Thoracic aorta (tissue), 2 donors: ENCODE data around the gene PEX11B. TPM values are rescaled to one million over a fixed set of nuclear protein-coding genes. Genes with fewer than 3 reads are reported as not detected.
A peak's percentile ranks its signal among the peaks of the same experiment; 100 is the strongest.
"Not testable (repeated sequence)": the region's sequence is repeated elsewhere in the genome, so short reads cannot be mapped to it uniquely, and the experiment has no call there.

ENCODE experiments used
- ATAC-seq: fragments of 150-250 bp; one replicate; pipeline ENCODE4 v1.8.0; 2017; ENCODE audit warnings: low read depth; ENCODE audit not compliant: insufficient number of reproducible peaks, low FRiP score
- DNase-seq: peaks from one replicate; pipeline ENCODE4 v3.0.0-alpha.2; 2020; ENCODE audit warnings: low spot score
- H3K27ac ChIP-seq, 2 donors: fragments of 200-600 bp; sonication (generic); 1 replicate in 1 of 2; 2 replicates in 1 of 2; pipeline ENCODE4 v1.5.1; 2016; ENCODE audit warnings: mild to moderate bottlenecking in 2 of 2, moderate library complexity in 2 of 2
- H3K27me3 ChIP-seq: fragments of 200-600 bp; sonication (generic); replicated peaks from 2 replicates; pipeline ENCODE4 v1.6.0; 2016; ENCODE audit warnings: mild to moderate bottlenecking; ENCODE audit not compliant: insufficient read depth
- H3K36me3 ChIP-seq: fragments of 200-600 bp; sonication (generic); one replicate; pipeline ENCODE4 v1.5.1; 2016
- H3K4me1 ChIP-seq, 2 donors: fragments of 200-600 bp; sonication (generic); 1 replicate in 1 of 2; 2 replicates in 1 of 2; pipeline versions ENCODE4 v1.5.1 to v1.6.0; 2016; ENCODE audit warnings: low read depth in 2 of 2, mild to moderate bottlenecking in 1 of 2; ENCODE audit not compliant: control insufficient read depth in 1 of 2
- H3K4me3 ChIP-seq: fragments of 200-600 bp; sonication (generic); 2 replicates; pipeline ENCODE4 v1.5.1; 2016; ENCODE audit warnings: mild to moderate bottlenecking
- H3K9me3 ChIP-seq: fragments of 200-600 bp; sonication (generic); 2 replicates; pipeline ENCODE4 v1.5.1; 2016
- CTCF ChIP-seq: fragments of 200-600 bp; sonication (generic); IDR thresholded peaks from one replicate; pipeline ENCODE4 v1.5.1; 2019; ENCODE audit warnings: antibody characterized with exemption
- total RNA-seq, 2 donors: library from RNA; depleted of rRNA; stranded (reverse); fragments of >200 nt; gene quantifications; one replicate each; pipeline versions ENCODE4 v1.1.0 to v1.2.3, GENCODE V29; 2016

Gene PEX11B
- total RNA-seq, 2 donors from 2014 or later, result 21.7 to 25.3 TPM

- H3K36me3 ChIP-seq, result peaks cover 17% of the 10 kb centered on the region
- TF ChIP-seq CTCF, result no peak
- peaks cover 17 to 18% of the 10 kb centered on the region in 2 donors for H3K4me1 ChIP-seq
- peak overlapping the region; percentile 96 for H3K4me3 ChIP-seq
- H3K27ac ChIP-seq, result peak overlapping the region; percentile 96 to 98
- H3K9me3 ChIP-seq, result no peaks in the 10 kb centered on the region
- DNase-seq, result no peak
- no peak for ATAC-seq
- no peaks in the 10 kb centered on the region for H3K27me3 ChIP-seq
Measured at GRCh38 chr1:145927916-145928643, 9.6 kb upstream of the PEX11B start.

GRCh38 chr1:145927063-145927886 is 8.8 kb upstream of the PEX11B start, which contains the start of gene RBM8A:
RBM8A (minus strand) TSS chr1:145927484; CDS start chr1:145927426, 58 bp downstream.
- TF ChIP-seq CTCF, result peak; percentile 54
- ATAC-seq (peak; percentile 98), DNase-seq (peak; percentile 93)
- Histone ChIP-seq H3K27me3 (no peaks in the 10 kb centered on the region), H3K4me1 (peaks cover 17 to 18% of the 10 kb centered on the region in 2 donors), H3K36me3 (peaks cover 17% of the 10 kb centered on the region), H3K9me3 (no peaks in the 10 kb centered on the region), H3K4me3 (peak within 1 kb of the TSS; percentile 96), H3K27ac (peak within 1 kb of the TSS; percentile 96 to 98)

GRCh38 chr1:145926686-145927062 is 8.2 kb upstream of the PEX11B start:
- DNase-seq (no peak), ATAC-seq (no peak)
- peaks cover 17% of the 10 kb centered on the region for H3K36me3 ChIP-seq
- TF ChIP-seq CTCF, result no peak
- H3K27me3 ChIP-seq, result no peaks in the 10 kb centered on the region
- H3K4me1 ChIP-seq, result peaks cover 17 to 18% of the 10 kb centered on the region in 2 donors
- no peaks in the 10 kb centered on the region for H3K9me3 ChIP-seq
- H3K4me3 ChIP-seq, result peak overlapping the region; percentile 96
- H3K27ac ChIP-seq, result peak overlapping the region; percentile 96 to 98

- no peaks in the 10 kb centered on the region for H3K27me3 ChIP-seq
- H3K36me3 ChIP-seq, result peaks cover 8% of the 10 kb centered on the region
- H3K4me1 ChIP-seq, result peaks cover 24 to 32% of the 10 kb centered on the region in 2 donors
- no peaks in the 10 kb centered on the region for H3K9me3 ChIP-seq
- DNase-seq (no peak), ATAC-seq (no peak)
- H3K27ac ChIP-seq, result no peak overlapping the region
- TF ChIP-seq CTCF, result no peak
- H3K4me3 ChIP-seq, result no peak overlapping the region
Measured at GRCh38 chr1:145922266-145922665, 3.7 kb upstream of the PEX11B start.

GRCh38 chr1:145920297-145920696 is 1.8 kb upstream of the PEX11B start:
- H3K27ac ChIP-seq, H3K27me3 ChIP-seq, DNase-seq, ATAC-seq, H3K9me3 ChIP-seq: not testable (repeated sequence)
- H3K36me3 ChIP-seq, result peaks cover 11% of the 10 kb centered on the region
- H3K4me3 ChIP-seq, result peak overlapping the region; percentile 86
- peaks cover 18 to 29% of the 10 kb centered on the region in 2 donors for H3K4me1 ChIP-seq
